ENCODE measurements around the gene IFNL1.

DNA sequence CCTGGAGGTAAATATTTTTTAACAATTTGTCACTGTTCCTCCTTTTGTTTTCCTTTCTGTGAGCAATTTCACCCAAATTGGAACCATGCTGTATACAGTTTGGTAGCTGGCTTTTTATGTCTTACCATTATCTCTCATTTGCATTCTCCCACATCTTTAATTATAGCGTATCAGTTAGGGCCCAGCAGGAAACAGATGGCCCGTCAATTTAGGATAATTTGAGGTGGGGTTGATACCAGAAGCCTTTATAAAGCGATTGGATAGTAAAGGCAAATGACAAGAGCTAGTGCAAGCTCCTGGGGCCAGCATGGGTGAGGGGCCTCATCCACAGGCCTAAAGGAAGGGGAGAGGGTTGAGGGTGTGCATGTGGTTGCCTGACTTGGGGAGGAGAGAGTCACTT is 43.7 kb upstream of the IFNL1 start:
- no peak for TF ChIP-seq POLR2AphosphoS5 (IDR thresholded peaks at IDR 0.05)
- TF ChIP-seq, protein P1, sequence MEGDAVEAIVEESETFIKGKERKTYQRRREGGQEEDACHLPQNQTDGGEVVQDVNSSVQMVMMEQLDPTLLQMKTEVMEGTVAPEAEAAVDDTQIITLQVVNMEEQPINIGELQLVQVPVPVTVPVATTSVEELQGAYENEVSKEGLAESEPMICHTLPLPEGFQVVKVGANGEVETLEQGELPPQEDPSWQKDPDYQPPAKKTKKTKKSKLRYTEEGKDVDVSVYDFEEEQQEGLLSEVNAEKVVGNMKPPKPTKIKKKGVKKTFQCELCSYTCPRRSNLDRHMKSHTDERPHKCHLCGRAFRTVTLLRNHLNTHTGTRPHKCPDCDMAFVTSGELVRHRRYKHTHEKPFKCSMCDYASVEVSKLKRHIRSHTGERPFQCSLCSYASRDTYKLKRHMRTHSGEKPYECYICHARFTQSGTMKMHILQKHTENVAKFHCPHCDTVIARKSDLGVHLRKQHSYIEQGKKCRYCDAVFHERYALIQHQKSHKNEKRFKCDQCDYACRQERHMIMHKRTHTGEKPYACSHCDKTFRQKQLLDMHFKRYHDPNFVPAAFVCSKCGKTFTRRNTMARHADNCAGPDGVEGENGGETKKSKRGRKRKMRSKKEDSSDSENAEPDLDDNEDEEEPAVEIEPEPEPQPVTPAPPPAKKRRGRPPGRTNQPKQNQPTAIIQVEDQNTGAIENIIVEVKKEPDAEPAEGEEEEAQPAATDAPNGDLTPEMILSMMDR (IDR thresholded peaks at IDR 0.05) = no peak
